HEK293 (cell line): ENCODE results near the gene CHRM4.

Experiments used
- HOXC10 ChIP-seq: sonication (generic); formaldehyde crosslinking; IDR thresholded peaks from 2 replicates; pipeline ENCODE4 v1.8.1; 2023; ENCODE audit warnings: mild to moderate bottlenecking, missing genetic modification reagents
- KLF10 ChIP-seq: fragments of 450-650 bp; IDR thresholded peaks from 2 replicates; pipeline ENCODE4 v1.5.1; 2018; ENCODE audit warnings: missing biosample characterization, mild to moderate bottlenecking, missing genetic modification characterization
- KLF8 ChIP-seq: fragments of 450-650 bp; formaldehyde crosslinking; IDR thresholded peaks from 2 replicates; pipeline ENCODE4 v1.5.1; 2016; ENCODE audit warnings: missing biosample characterization, missing genetic modification characterization
- KLF9 ChIP-seq: fragments of 450-650 bp; formaldehyde crosslinking; IDR thresholded peaks from 2 replicates; pipeline ENCODE4 v1.5.1; 2016; ENCODE audit warnings: missing biosample characterization, missing genetic modification characterization, low read depth
- MEIS1 ChIP-seq: sonication (generic); formaldehyde crosslinking; IDR thresholded peaks from 2 replicates; pipeline ENCODE4 v1.8.1; 2022; ENCODE audit warnings: missing genetic modification reagents, mild to moderate bottlenecking, borderline replicate concordance
- OSR2 ChIP-seq: fragments of 450-650 bp; formaldehyde crosslinking; IDR thresholded peaks from 2 replicates; pipeline ENCODE4 v1.5.1; 2016; ENCODE audit warnings: missing biosample characterization, missing genetic modification characterization
- PATZ1 ChIP-seq: fragments of 450-650 bp; formaldehyde crosslinking; IDR thresholded peaks from 2 replicates; pipeline ENCODE4 v1.5.1; 2016; ENCODE audit warnings: missing biosample characterization, missing genetic modification characterization
- PRDM1 ChIP-seq: fragments of 450-650 bp; formaldehyde crosslinking; IDR thresholded peaks from 2 replicates; pipeline ENCODE4; 2016; ENCODE audit warnings: missing biosample characterization, missing genetic modification characterization
- TSHZ1 ChIP-seq: fragments of 450-650 bp; formaldehyde crosslinking; IDR thresholded peaks from 2 replicates; pipeline ENCODE4 v1.5.1; 2016; ENCODE audit warnings: missing biosample characterization, missing genetic modification characterization, borderline replicate concordance
- YY2 ChIP-seq: fragments of 450-650 bp; formaldehyde crosslinking; IDR thresholded peaks from 2 replicates; pipeline ENCODE4 v1.5.1; 2016; ENCODE audit warnings: missing biosample characterization, missing genetic modification characterization
- ZBTB1 ChIP-seq: fragments of 450-650 bp; formaldehyde crosslinking; IDR thresholded peaks from 2 replicates; pipeline ENCODE4 v1.5.1; 2016; ENCODE audit warnings: missing biosample characterization, missing genetic modification characterization
- ZBTB21 ChIP-seq: fragments of 450-650 bp; formaldehyde crosslinking; IDR thresholded peaks from 2 replicates; pipeline ENCODE4 v1.5.1; 2017; ENCODE audit warnings: missing biosample characterization, missing genetic modification characterization
- ZBTB26 ChIP-seq: fragments of 450-650 bp; formaldehyde crosslinking; optimal IDR thresholded peaks from 2 replicates; pipeline ENCODE3; 2016; ENCODE audit warnings: missing biosample characterization, mild to moderate bottlenecking, missing genetic modification characterization
- ZBTB48 ChIP-seq: fragments of 450-650 bp; formaldehyde crosslinking; IDR thresholded peaks from 2 replicates; pipeline ENCODE4 v1.5.1; 2016; ENCODE audit warnings: missing biosample characterization, missing genetic modification characterization
- ZBTB49 ChIP-seq: fragments of 450-650 bp; formaldehyde crosslinking; IDR thresholded peaks from 2 replicates; pipeline ENCODE4 v1.5.1; 2016; ENCODE audit warnings: missing biosample characterization, missing genetic modification characterization, low read depth
- ZBTB6 ChIP-seq: fragments of 450-650 bp; formaldehyde crosslinking; IDR thresholded peaks from 2 replicates; pipeline ENCODE4 v1.5.1; 2017; ENCODE audit warnings: missing biosample characterization, missing genetic modification characterization
- ZFP3 ChIP-seq: fragments of 450-650 bp; formaldehyde crosslinking; IDR thresholded peaks from 2 replicates; pipeline ENCODE4 v1.5.1; 2016; ENCODE audit warnings: low read depth, missing biosample characterization, missing genetic modification characterization
- ZIC2 ChIP-seq: fragments of 450-650 bp; formaldehyde crosslinking; IDR thresholded peaks from 2 replicates; pipeline ENCODE4 v1.5.1; 2016; ENCODE audit warnings: missing biosample characterization, missing genetic modification characterization
- ZNF16 ChIP-seq: fragments of 450-650 bp; formaldehyde crosslinking; IDR thresholded peaks from 2 replicates; pipeline ENCODE4 v1.5.1; 2016; ENCODE audit warnings: low read depth, missing biosample characterization, missing genetic modification characterization
- ZNF174 ChIP-seq: fragments of 450-650 bp; formaldehyde crosslinking; IDR thresholded peaks from 2 replicates; pipeline ENCODE4 v1.5.0; 2017; ENCODE audit warnings: missing biosample characterization, mild to moderate bottlenecking, missing genetic modification characterization
- ZNF350 ChIP-seq: fragments of 450-650 bp; formaldehyde crosslinking; IDR thresholded peaks from 2 replicates; pipeline ENCODE4 v1.5.0; 2017; ENCODE audit warnings: missing biosample characterization, mild to moderate bottlenecking, missing genetic modification characterization
- ZNF398 ChIP-seq: fragments of 450-650 bp; formaldehyde crosslinking; IDR thresholded peaks from 2 replicates; pipeline ENCODE4 v1.5.1; 2017; ENCODE audit warnings: missing biosample characterization, missing genetic modification characterization
- ZNF501 ChIP-seq: fragments of 450-650 bp; formaldehyde crosslinking; IDR thresholded peaks from 2 replicates; pipeline ENCODE4 v1.5.1; 2016; ENCODE audit warnings: missing biosample characterization, missing genetic modification characterization
- ZNF560 ChIP-seq: fragments of 450-650 bp; formaldehyde crosslinking; IDR thresholded peaks from 2 replicates; pipeline ENCODE4 v1.5.1; 2017; ENCODE audit warnings: missing biosample characterization, missing genetic modification characterization, borderline replicate concordance
- ZNF571 ChIP-seq: fragments of 450-650 bp; formaldehyde crosslinking; IDR thresholded peaks from 2 replicates; pipeline ENCODE4 v1.5.0; 2017; ENCODE audit warnings: missing biosample characterization, missing genetic modification characterization
- ZNF580 ChIP-seq: fragments of 450-650 bp; formaldehyde crosslinking; IDR thresholded peaks from 2 replicates; pipeline ENCODE4 v1.5.1; 2016; ENCODE audit warnings: missing biosample characterization, missing genetic modification characterization
- ZNF596 ChIP-seq: fragments of 450-650 bp; IDR thresholded peaks from 2 replicates; pipeline ENCODE4 v1.5.0; 2018; ENCODE audit warnings: missing biosample characterization, mild to moderate bottlenecking, missing genetic modification characterization, moderate library complexity
- ZNF621 ChIP-seq: fragments of 450-650 bp; formaldehyde crosslinking; IDR thresholded peaks from 2 replicates; pipeline ENCODE4 v1.5.1; 2017; ENCODE audit warnings: missing biosample characterization, missing genetic modification characterization

CHRM4 gene

GRCh38 chr11:46352063-46352841 is 39.3 kb downstream of the CHRM4 start (continued):
- TF ChIP-seq ZBTB21 (tag by site-specific recombination) (no peak), ZBTB48 (tag by site-specific recombination) (peak; percentile 55), ZFP3 (tag by site-specific recombination) (no peak), ZNF596 (tag by site-specific recombination) (no peak), HOXC10 (CRISPR knock-in tag) (no peak), ZNF398 (tag by site-specific recombination) (no peak), PRDM1 (tag by site-specific recombination) (0 out of 2 replicates have a peak, but pooled peaks have one; percentile 19), ZNF560 (tag by site-specific recombination) (no peak), ZBTB1 (tag by site-specific recombination) (no peak), ZBTB49 (tag by site-specific recombination) (no peak), KLF10 (tag by site-specific recombination) (no peak), ZNF174 (tag by site-specific recombination) (no peak), ZNF16 (tag by site-specific recombination) (no peak), ZNF350 (no peak), ZBTB26 (tag by site-specific recombination) (no peak), MEIS1 (CRISPR knock-in tag) (no peak), ZNF501 (tag by site-specific recombination) (no peak), KLF9 (no peak), ZNF621 (tag by site-specific recombination) (no peak), ZNF571 (tag by site-specific recombination) (no peak), ZIC2 (no peak), OSR2 (no peak), TSHZ1 (no peak), ZBTB6 (tag by site-specific recombination) (no peak), ZNF580 (tag by site-specific recombination) (no peak), YY2 (tag by site-specific recombination) (no peak), PATZ1 (tag by site-specific recombination) (peak; percentile 45), KLF8 (no peak)
